MM.1S (cell line): Measurements from ENCODE around the gene LILRB5.
"Not testable (repeated sequence)": the region's sequence is repeated elsewhere in the genome, so short reads cannot be mapped to it uniquely, and the experiment has no call there.

Experiments used
- DNase-seq: peaks from one replicate; pipeline ENCODE4 v3.0.0-alpha.2; 2015
- H2AFZ ChIP-seq: fragments of 300-600 bp; sonication (generic); 2 replicates; pipeline ENCODE4 v1.6.0; 2016; ENCODE audit warnings: antibody characterized with exemption, low read length
- H3F3A ChIP-seq: fragments of 300-600 bp; sonication (generic); 2 replicates; pipeline ENCODE4 v1.6.1; 2016; ENCODE audit warnings: mild to moderate bottlenecking, antibody characterized with exemption, low read length, moderate library complexity, mixed read lengths; ENCODE audit not compliant: insufficient read depth
- H3K27ac ChIP-seq: fragments of 300-600 bp; sonication (generic); 2 replicates; pipeline ENCODE4 v1.5.1; 2016; ENCODE audit warnings: mild to moderate bottlenecking, low read length
- H3K27me3 ChIP-seq: fragments of 300-600 bp; sonication (generic); replicated peaks from 2 replicates; pipeline ENCODE4 v1.6.0; 2016; ENCODE audit warnings: low read length; ENCODE audit not compliant: insufficient read depth
- H3K36me3 ChIP-seq: fragments of 300-600 bp; sonication (generic); replicated peaks from 2 replicates; pipeline ENCODE4 v1.6.1; 2016; ENCODE audit warnings: mild to moderate bottlenecking, low read length, mixed read lengths; ENCODE audit not compliant: insufficient read depth
- H3K4me1 ChIP-seq: fragments of 300-600 bp; sonication (generic); 2 replicates; pipeline ENCODE4 v1.6.1; 2016; ENCODE audit warnings: low read length, mixed read lengths
- H3K4me2 ChIP-seq: fragments of 300-600 bp; sonication (generic); 2 replicates; pipeline ENCODE4 v1.6.0; 2016; ENCODE audit warnings: low read depth, low read length
- H3K4me3 ChIP-seq: fragments of 300-600 bp; sonication (generic); 2 replicates; pipeline ENCODE4 v1.5.1; 2016; ENCODE audit warnings: low read length, mixed read lengths
- H3K79me2 ChIP-seq: fragments of 300-600 bp; sonication (generic); 2 replicates; pipeline ENCODE4 v1.6.1; 2016; ENCODE audit warnings: mixed run types, low read length, mixed read lengths
- H3K9ac ChIP-seq: fragments of 300-600 bp; sonication (generic); 2 replicates; pipeline ENCODE4 v1.6.1; 2016; ENCODE audit warnings: low read length, mixed read lengths
- H3K9me2 ChIP-seq: fragments of 300-600 bp; sonication (generic); replicated peaks from 2 replicates; pipeline ENCODE4 v1.6.1; 2016; ENCODE audit warnings: mild to moderate bottlenecking, low read length, mixed read lengths; ENCODE audit not compliant: insufficient read depth
- H3K9me3 ChIP-seq: fragments of 300-600 bp; sonication (generic); replicated peaks from 2 replicates; pipeline ENCODE4 v1.6.1; 2016; ENCODE audit warnings: mild to moderate bottlenecking, low read length, mixed read lengths; ENCODE audit not compliant: insufficient read depth
- H4K20me1 ChIP-seq: fragments of 300-600 bp; sonication (generic); 2 replicates; pipeline ENCODE4 v1.6.1; 2016; ENCODE audit warnings: mild to moderate bottlenecking, low read length, moderate library complexity, mixed read lengths; ENCODE audit not compliant: insufficient read depth
- EZH2 ChIP-seq: fragments of 300-600 bp; sonication (generic); optimal IDR thresholded peaks from 2 replicates; pipeline ENCODE3; 2017; ENCODE audit warnings: low read depth, mild to moderate bottlenecking, antibody characterized with exemption, low read length, mixed read lengths
- EZH2phosphoT487 ChIP-seq: fragments of 300-600 bp; sonication (generic); IDR thresholded peaks from 2 replicates; pipeline ENCODE4 v1.6.1; 2018; ENCODE audit warnings: antibody characterized with exemption, low read length
- TF ChIP-seq, protein P1 (sequence below): fragments of 300-600 bp; sonication (generic); IDR thresholded peaks from 2 replicates; pipeline ENCODE4 v1.5.1; 2016; ENCODE audit warnings: antibody characterized with exemption, low read length, mixed read lengths

Gene LILRB5

DNA sequence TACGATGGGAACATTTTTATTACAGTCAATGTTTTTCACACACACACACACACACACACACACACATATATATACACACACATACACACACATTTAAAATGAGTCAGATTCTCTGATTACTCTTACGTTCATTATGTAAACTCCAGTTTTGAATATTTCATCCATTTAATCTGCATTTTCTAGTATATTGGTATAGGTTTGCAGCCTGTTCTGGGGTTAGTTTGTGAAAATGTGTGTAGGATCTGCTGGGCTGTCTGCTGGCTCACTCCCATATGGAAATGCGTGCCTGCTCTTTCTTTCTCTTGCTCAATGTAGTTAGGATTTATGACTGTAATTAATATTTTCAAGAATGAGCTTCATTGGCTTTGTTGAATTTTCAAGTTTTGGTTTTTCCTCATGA is 16.7 kb upstream of the LILRB5 start:
- H3K4me1 ChIP-seq: no peaks in the 10 kb centered on the region
- no peaks in the 10 kb centered on the region for H3F3A ChIP-seq
- no peak overlapping the region for H3K27ac ChIP-seq
- no peak overlapping the region for H3K9ac ChIP-seq
- TF ChIP-seq, protein P1, sequence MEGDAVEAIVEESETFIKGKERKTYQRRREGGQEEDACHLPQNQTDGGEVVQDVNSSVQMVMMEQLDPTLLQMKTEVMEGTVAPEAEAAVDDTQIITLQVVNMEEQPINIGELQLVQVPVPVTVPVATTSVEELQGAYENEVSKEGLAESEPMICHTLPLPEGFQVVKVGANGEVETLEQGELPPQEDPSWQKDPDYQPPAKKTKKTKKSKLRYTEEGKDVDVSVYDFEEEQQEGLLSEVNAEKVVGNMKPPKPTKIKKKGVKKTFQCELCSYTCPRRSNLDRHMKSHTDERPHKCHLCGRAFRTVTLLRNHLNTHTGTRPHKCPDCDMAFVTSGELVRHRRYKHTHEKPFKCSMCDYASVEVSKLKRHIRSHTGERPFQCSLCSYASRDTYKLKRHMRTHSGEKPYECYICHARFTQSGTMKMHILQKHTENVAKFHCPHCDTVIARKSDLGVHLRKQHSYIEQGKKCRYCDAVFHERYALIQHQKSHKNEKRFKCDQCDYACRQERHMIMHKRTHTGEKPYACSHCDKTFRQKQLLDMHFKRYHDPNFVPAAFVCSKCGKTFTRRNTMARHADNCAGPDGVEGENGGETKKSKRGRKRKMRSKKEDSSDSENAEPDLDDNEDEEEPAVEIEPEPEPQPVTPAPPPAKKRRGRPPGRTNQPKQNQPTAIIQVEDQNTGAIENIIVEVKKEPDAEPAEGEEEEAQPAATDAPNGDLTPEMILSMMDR: no peak
- TF ChIP-seq EZH2phosphoT487 (no peak), EZH2 (no peak)
- no peaks in the 10 kb centered on the region for H3K36me3 ChIP-seq
- H3K4me2 ChIP-seq: no peak overlapping the region
- no peak overlapping the region for H2AFZ ChIP-seq
- H3K9me2 ChIP-seq: no peaks in the 10 kb centered on the region
- H3K4me3 ChIP-seq: no peak overlapping the region
- H3K9me3 ChIP-seq: no peaks in the 10 kb centered on the region
- no peaks in the 10 kb centered on the region for H4K20me1 ChIP-seq
- H3K27me3 ChIP-seq: peaks cover 73% of the 10 kb centered on the region
- DNase-seq: no peak
- H3K79me2 ChIP-seq: no peaks in the 10 kb centered on the region

DNA sequence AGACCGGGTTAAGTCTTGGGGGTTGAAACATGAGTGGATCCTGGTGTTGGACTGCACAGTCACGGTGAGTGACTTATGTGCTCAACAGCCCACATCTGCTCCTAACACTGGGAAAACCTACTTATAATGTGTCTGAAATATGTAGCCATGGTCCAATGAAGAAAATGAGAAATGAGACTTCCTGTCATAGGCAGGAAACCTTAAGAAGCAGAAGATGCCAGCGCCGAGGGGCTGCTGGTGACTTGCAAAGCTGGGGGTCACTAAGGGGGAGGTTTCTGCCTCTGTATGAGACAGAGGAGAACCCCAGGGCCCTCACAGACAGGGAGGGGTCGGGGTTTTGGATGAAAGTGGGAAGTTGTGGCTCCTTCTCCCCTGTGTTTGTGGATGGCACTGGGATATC is 15.1 kb upstream of the LILRB5 start:
- not testable (repeated sequence) for H3K4me1 ChIP-seq, H3F3A ChIP-seq, H3K9ac ChIP-seq, H4K20me1 ChIP-seq, H3K4me2 ChIP-seq, H3K79me2 ChIP-seq, H3K9me3 ChIP-seq, H3K9me2 ChIP-seq, H3K36me3 ChIP-seq, H3K27ac ChIP-seq, H2AFZ ChIP-seq, DNase-seq, H3K4me3 ChIP-seq
- H3K27me3 ChIP-seq: peaks cover 77% of the 10 kb centered on the region

DNA sequence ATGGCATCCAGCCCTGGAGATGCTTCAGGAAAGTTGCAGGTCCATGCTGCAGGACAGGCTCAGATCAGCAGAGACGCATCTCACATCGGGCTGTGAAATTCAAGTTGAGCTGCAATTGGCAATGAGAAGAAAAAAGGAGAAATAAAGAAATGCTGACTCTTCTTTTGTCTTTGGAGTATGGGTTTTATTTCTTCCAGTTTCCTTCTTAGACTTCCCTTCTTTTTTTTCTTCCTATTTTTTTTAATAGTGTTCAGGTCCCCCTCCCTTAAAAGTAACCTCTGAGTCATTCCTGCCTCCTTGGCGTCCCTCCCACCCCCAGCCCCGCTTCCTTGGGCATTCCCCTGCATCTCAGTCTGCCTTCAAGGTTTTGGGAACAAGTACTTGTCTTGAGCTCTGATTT is 14.5 kb upstream of the LILRB5 start:
- not testable (repeated sequence) for H2AFZ ChIP-seq, H3K27ac ChIP-seq, H3K79me2 ChIP-seq, H3K4me3 ChIP-seq, H3F3A ChIP-seq, DNase-seq, H3K9ac ChIP-seq, H3K9me2 ChIP-seq, H3K36me3 ChIP-seq, H3K9me3 ChIP-seq, H4K20me1 ChIP-seq, H3K4me1 ChIP-seq, H3K4me2 ChIP-seq
- peaks cover 77% of the 10 kb centered on the region for H3K27me3 ChIP-seq

DNA sequence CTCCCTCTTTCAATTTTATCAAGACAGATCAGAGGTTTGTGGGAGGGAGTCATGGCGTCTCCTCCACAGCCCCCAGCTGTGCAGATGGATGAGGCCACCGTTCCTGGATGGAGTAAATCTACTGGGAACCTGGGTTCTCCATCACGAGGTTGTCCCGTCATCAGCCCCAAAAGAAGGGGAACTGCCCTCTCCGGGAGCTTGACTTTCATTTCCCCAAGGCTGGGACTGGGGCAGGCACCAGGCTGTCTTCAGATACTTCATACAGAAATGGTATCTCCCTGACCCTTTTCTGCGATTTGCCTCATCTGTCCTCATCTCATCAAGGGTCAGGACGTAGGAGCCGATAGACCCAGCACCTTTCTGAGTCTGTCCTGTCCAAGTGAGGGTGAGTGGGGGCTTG is 14.0 kb upstream of the LILRB5 start:
- H2AFZ ChIP-seq: no peak overlapping the region
- no peak overlapping the region for H3K9ac ChIP-seq
- H3F3A ChIP-seq: no peaks in the 10 kb centered on the region
- H3K9me3 ChIP-seq: no peaks in the 10 kb centered on the region
- TF ChIP-seq EZH2phosphoT487 (no peak), EZH2 (no peak)
- TF ChIP-seq, protein P1: no peak
- no peaks in the 10 kb centered on the region for H3K36me3 ChIP-seq
- H4K20me1 ChIP-seq: no peaks in the 10 kb centered on the region
- DNase-seq: no peak
- peaks cover 75% of the 10 kb centered on the region for H3K27me3 ChIP-seq
- H3K4me3 ChIP-seq: no peak overlapping the region
- no peak overlapping the region for H3K27ac ChIP-seq
- no peaks in the 10 kb centered on the region for H3K9me2 ChIP-seq
- H3K79me2 ChIP-seq: no peaks in the 10 kb centered on the region
- no peaks in the 10 kb centered on the region for H3K4me1 ChIP-seq
- no peak overlapping the region for H3K4me2 ChIP-seq
